Endothelial cell of umbilical vein (primary cell): ENCODE measurements around the gene SMAD2. TPM values are rescaled to one million over a fixed set of nuclear protein-coding genes. Genes with fewer than 3 reads are reported as not detected.
A peak's percentile ranks its signal among the peaks of the same experiment; 100 is the strongest.

Experiments
- BruUV-seq: library from RNA; stranded (reverse); fragments of 400-500 nt; replicated peaks from 2 replicates; lab custom pipeline; 2021; lab: Mats Ljungman, UMichigan
- CTCF ChIA-PET: fragments of 300-600, 350-600 bp; sonication (Branson Sonifier 250); formaldehyde crosslinking; loops from one replicate; lab custom pipeline; 2021; ENCODE audit warnings: antibody characterized with exemption, inconsistent platforms; lab: Charles Lee
- POLR2A ChIA-PET: fragments of 300-600, 350-600 bp; sonication (Branson Sonifier 250); formaldehyde crosslinking; loops from one replicate; lab custom pipeline; 2021; ENCODE audit warnings: antibody characterized with exemption, inconsistent platforms; lab: Charles Lee
- DNase-seq: peaks from one replicate; pipeline ENCODE4 v3.0.0-alpha.2; 2011; ENCODE audit warnings: low read depth, low spot score
- FAIRE-seq: peaks from 2 replicates; lab custom pipeline; 2011; peaks lifted over from hg19 to GRCh38; lab: Jason Lieb, UNC
- H2AFZ ChIP-seq: 2 replicates; pipeline ENCODE4 v1.6.0; 2012; ENCODE audit warnings: low read depth, low read length, control low read depth, inconsistent platforms
- H3K27ac ChIP-seq: 2 replicates; pipeline ENCODE4 v1.5.1; 2011; ENCODE audit warnings: low read depth, mild to moderate bottlenecking, control low read depth, low read length, moderate library complexity; ENCODE audit not compliant: insufficient read depth
- H3K27me3 ChIP-seq, 2 experiments: 2 replicates each; pipeline versions ENCODE4 v1.6.0 to v1.6.1; 2011; ENCODE audit warnings: low read length in 2 of 2, mixed read lengths in 1 of 2; ENCODE audit not compliant: control insufficient read depth in 2 of 2, insufficient read depth in 2 of 2
- H3K36me3 ChIP-seq, 2 experiments: 2 replicates in 1 of 2; 3 replicates in 1 of 2; pipeline ENCODE4 v1.5.1; 2011; ENCODE audit warnings: low read length in 2 of 2, mild to moderate bottlenecking in 1 of 2, moderate library complexity in 1 of 2; ENCODE audit not compliant: control insufficient read depth in 2 of 2, insufficient read depth in 2 of 2; ENCODE audit errors: extremely low read depth in 1 of 2
- H3K4me1 ChIP-seq: 3 replicates; pipeline ENCODE4 v1.5.1; 2011; ENCODE audit warnings: mild to moderate bottlenecking, low read length; ENCODE audit not compliant: control insufficient read depth, insufficient read depth; ENCODE audit errors: extremely low read depth
- H3K4me2 ChIP-seq: 2 replicates; pipeline ENCODE4 v1.6.1; 2011; ENCODE audit warnings: low read length, control low read depth, mixed read lengths; ENCODE audit not compliant: insufficient read depth
- H3K4me3 ChIP-seq, 3 experiments: fragments of 200-600 bp in 1 of 3; sonication (generic), shearing (Covaris generic) in 1 of 3; replicated peaks in 1 of 3; 2 replicates each; pipeline ENCODE4 v1.5.1; 2011 to 2016; ENCODE audit warnings: control low read depth in 3 of 3, low read length in 3 of 3, mild to moderate bottlenecking in 2 of 3, inconsistent platforms in 1 of 3, low read depth in 1 of 3, moderate library complexity in 1 of 3; ENCODE audit not compliant: insufficient read depth in 1 of 3
- H3K79me2 ChIP-seq: 2 replicates; pipeline ENCODE4 v1.6.0; 2012; ENCODE audit warnings: low read length, inconsistent platforms; ENCODE audit not compliant: control insufficient read depth, insufficient read depth
- H3K9ac ChIP-seq: replicated peaks from 2 replicates; pipeline ENCODE3; 2011; ENCODE audit warnings: low read length, control low read depth; ENCODE audit not compliant: insufficient read depth; ENCODE audit errors: extremely low read depth
- H3K9me1 ChIP-seq: replicated peaks from 3 replicates; pipeline ENCODE4 v1.6.0; 2011; ENCODE audit warnings: mild to moderate bottlenecking, low read length; ENCODE audit not compliant: control insufficient read depth, insufficient read depth; ENCODE audit errors: extremely low read depth
- H3K9me3 ChIP-seq: replicated peaks from 2 replicates; pipeline ENCODE4 v1.5.1; 2012; ENCODE audit warnings: low read length, inconsistent platforms; ENCODE audit not compliant: control insufficient read depth, insufficient read depth
- H4K20me1 ChIP-seq: replicated peaks from 2 replicates; pipeline ENCODE3; 2011; ENCODE audit warnings: mild to moderate bottlenecking, low read length; ENCODE audit not compliant: control insufficient read depth, insufficient read depth; ENCODE audit errors: extremely low read depth
- CTCF ChIP-seq, 2 donors: IDR thresholded peaks; 1 replicate in 1 of 2; 2 replicates in 1 of 2; pipeline ENCODE4 v1.5.1; 2011; ENCODE audit warnings: low read length in 2 of 2, mild to moderate bottlenecking in 2 of 2, moderate library complexity in 2 of 2, control low read depth in 1 of 2, inconsistent platforms in 1 of 2, low read depth in 1 of 2; ENCODE audit not compliant: insufficient read depth in 1 of 2; ENCODE audit errors: extremely low read depth in 1 of 2
- GATA2 ChIP-seq: IDR thresholded peaks from 2 replicates; pipeline ENCODE4 v1.7.0; 2011; ENCODE audit warnings: low read depth, mild to moderate bottlenecking, moderate library complexity, mixed read lengths, low read length; ENCODE audit not compliant: insufficient read length, insufficient read depth
- JUN ChIP-seq: IDR thresholded peaks from 2 replicates; pipeline ENCODE4 v1.6.1; 2011; ENCODE audit warnings: borderline replicate concordance, low read depth; ENCODE audit not compliant: insufficient read length, insufficient read depth
- POLR2AphosphoS5 ChIP-seq: IDR thresholded peaks from 2 replicates; pipeline ENCODE4 v1.6.1; 2012; ENCODE audit warnings: low read depth, mild to moderate bottlenecking, control low read depth, low read length, moderate library complexity; ENCODE audit not compliant: insufficient read depth
- dilution Hi-C: fragments of 300-500 bp; cut with MboI; formaldehyde crosslinking; loops from one replicate; pipeline ENCODE4 v1.15.0; 2019; ENCODE audit warnings: low sequenced_read_pairs; ENCODE audit not compliant: extremely low pct_ligation_motif_present
- intact Hi-C: fragments of 100-400 bp; cut with micrococcal nuclease; formaldehyde crosslinking; loops from one replicate; pipeline ENCODE4 v1.10.0; 2022
- polyA plus RNA-seq, 4 experiments: library from polyadenylated mRNA; depleted of rRNA in 3 of 4; stranded (reverse) in 3 of 4; unstranded in 1 of 4; fragments of >200 nt; gene quantifications; 2 replicates each; pipeline versions ENCODE4 v1.2.1 to v1.2.3, GENCODE V29; 2011 to 2012; ENCODE audit warnings: missing spikeins in 1 of 4
- total RNA-seq: library from RNA; stranded (reverse); gene quantifications from 2 replicates; pipeline ENCODE4 v1.2.3, GENCODE V29; 2021

The SMAD2 gene
- total and polyA plus RNA-seq, 2 donors (not counting 3 experiments of a cell fraction or from before 2014, with no cell fraction given), result 40.3 to 123 TPM

DNA sequence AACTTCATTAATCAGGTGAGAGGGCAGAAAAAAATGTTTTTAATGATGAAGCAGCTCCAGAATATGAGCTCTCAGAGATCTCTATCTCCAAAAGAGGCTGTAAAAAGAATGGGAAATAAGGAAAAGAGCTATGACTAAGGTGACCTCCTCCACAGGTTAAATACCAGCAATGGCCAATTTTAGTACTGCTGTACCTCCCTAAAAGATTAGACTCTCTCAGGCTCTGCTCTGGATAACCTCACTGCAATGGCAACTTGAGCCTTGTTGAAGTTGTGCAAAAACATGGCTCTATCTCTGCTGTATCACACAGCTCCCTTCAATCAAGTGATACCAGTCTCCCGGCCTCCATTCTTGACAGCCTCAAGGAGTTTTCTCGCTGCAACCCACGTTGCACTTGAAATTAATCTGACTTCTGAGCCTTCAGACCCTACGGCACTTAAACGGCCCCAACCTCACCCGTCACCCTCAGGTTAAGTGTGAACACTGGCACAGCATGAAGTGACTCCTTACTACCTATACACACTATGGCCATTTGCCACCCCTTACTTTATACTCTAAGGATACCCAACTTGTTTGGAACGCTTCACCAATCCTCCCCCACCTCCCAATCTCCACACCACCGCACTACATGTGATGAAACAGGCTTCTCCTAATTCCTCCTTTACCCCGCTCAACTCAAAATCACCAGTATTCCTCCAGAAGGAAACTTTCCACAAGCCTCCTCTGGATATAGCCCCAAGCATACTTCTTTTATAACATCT is 36.3 kb downstream of the SMAD2 start:
- Histone ChIP-seq H3K27ac (no peak overlapping the region), H3K9ac (no peak overlapping the region), H3K9me3 (no peaks in the 10 kb centered on the region), H3K36me3 (peaks cover 0 to 2% of the 10 kb centered on the region in 2 experiments), H3K4me3 (no peak overlapping the region), H3K4me2 (peak overlapping the region; percentile 38), H3K4me1 (peaks cover 32% of the 10 kb centered on the region), H3K27me3 (no peaks in the 10 kb centered on the region), H2AFZ (no peak overlapping the region), H3K9me1 (no peaks in the 10 kb centered on the region), H4K20me1 (peaks cover 28% of the 10 kb centered on the region), H3K79me2 (peaks cover 54% of the 10 kb centered on the region)
- ChIA-PET POLR2A (no interaction called here), CTCF (interaction anchor here (0.8 to 1.6 kb wide), 6 partner anchors 8 to 104 kb away, joined by 3 to 4 read pairs (median 4); no protein-coding TSS in a partner anchor)
- peak; percentile 16 for TF ChIP-seq JUN
- peak; percentile 18 for TF ChIP-seq POLR2AphosphoS5
- TF ChIP-seq GATA2, result peak; percentile 64
- TF ChIP-seq CTCF (IDR thresholded peaks at IDR 0.05; ENCODE audit: extremely low read depth in 1 of 2, insufficient read depth in 1 of 2, low read depth in 1 of 2, low read length in 2 of 2), result no peak
- dilution Hi-C loops, result no loop called here
- no TSS peak for BruUV-seq
- FAIRE-seq (no peak), DNase-seq (peak; percentile 29)
- intact Hi-C loops, result no loop called here
